Hypothalamus (tissue), 51 donors: ENCODE data around the gene POU1F1.
A peak's percentile ranks its signal among the peaks of the same experiment; 100 is the strongest.
"Not testable (repeated sequence)": the region's sequence is repeated elsewhere in the genome, so short reads cannot be mapped to it uniquely, and the experiment has no call there.

Source experiments
- DNase-seq, 51 donors: peaks; one replicate each; lab custom pipeline; 2025; lab: John Stamatoyannopoulos, UW

The POU1F1 gene

DNA sequence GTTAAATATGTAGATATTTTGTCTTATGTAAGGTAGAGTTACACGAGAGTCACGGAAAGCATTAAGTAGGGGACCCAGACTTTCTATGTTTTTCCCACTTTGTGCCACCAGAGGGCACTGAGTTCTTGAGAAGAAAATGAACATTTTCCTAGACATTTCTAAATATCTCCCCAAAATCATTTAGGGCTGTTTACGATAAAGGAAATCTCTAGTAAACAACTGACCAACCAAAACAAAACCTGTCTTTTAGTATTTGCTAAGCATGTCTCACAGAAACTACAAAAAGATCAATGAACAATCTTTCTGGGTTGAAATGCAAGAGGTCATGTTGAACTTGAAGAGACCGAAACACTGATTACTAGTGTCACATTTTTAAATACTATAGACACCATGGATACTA, 16.1 kb downstream of the POU1F1 start:
- DNase-seq: peak in 12 of 51 donors; percentile 0 to 22 (median 7)

DNA sequence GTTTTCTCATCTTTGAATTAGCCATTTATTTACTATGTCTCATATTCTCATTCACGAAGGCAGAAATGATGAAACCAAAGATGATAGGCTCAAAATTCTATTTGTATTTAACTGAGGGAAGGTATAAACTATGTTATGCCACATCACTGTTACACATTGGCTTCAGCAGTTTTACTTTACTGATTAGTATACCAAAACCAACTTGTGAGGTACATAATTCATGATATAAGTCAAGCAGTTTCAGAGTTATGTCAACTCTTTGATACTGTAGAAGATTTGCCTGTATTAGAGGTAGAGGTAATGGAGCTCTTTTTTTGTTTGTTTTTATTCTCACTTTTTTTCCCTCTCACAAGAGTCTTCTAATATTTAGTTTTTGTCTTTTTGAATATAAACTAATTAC, 26.4 kb downstream of the POU1F1 start:
- no peak for DNase-seq

DNA sequence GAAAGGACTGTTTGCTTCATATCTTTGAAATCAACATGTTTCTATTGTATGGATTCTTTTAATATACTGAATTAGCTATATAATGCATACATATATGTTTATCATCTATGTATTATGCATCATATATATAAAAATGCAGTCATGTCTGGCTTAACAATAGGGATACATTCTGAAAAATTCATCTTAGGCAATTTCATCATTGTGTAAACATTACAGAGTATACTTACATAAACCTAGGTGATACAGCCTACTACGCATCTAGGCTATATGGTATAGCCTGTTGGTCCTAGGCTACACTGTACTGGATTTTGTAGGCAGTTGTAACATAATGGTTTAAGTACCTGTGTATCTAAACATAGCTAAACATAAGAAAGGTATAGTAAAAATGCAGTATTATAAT, 27.6 kb downstream of the POU1F1 start:
- no peak for DNase-seq

DNA sequence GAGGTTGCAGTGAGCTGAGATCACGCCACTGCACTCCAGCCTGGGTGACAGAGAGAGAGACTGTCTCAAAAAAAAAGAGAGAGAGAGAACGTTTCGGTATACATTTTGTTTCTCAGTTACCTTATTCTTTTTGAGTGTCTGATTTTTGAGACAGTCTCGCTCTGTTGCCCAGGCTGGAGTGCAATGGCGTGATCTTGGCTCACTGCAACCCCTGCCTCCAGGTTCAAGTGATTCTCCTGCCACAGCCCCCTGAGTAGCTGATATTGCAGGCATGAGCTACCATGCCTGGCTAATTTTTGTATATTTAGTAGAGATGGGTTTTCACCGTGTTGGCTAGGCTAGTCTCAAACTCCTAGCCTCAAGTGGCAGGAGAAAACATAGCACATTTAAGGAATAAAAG, 28.2 kb downstream of the POU1F1 start:
- DNase-seq: not testable (repeated sequence)

GRCh38 chr3:87247430-87247773, 29.0 kb downstream of the POU1F1 start:
- no peak for DNase-seq

GRCh38 chr3:87246662-87247429, 29.5 kb downstream of the POU1F1 start:
- DNase-seq: no peak

GRCh38 chr3:87236093-87236492, 40.3 kb downstream of the POU1F1 start:
- DNase-seq: no peak

- no peak for DNase-seq
These were observed 42.6 kb downstream of the POU1F1 start for GRCh38 chr3:87233805-87234204.

- no peak for DNase-seq
These were observed 47.3 kb downstream of the POU1F1 start for GRCh38 chr3:87229113-87229512.

DNA sequence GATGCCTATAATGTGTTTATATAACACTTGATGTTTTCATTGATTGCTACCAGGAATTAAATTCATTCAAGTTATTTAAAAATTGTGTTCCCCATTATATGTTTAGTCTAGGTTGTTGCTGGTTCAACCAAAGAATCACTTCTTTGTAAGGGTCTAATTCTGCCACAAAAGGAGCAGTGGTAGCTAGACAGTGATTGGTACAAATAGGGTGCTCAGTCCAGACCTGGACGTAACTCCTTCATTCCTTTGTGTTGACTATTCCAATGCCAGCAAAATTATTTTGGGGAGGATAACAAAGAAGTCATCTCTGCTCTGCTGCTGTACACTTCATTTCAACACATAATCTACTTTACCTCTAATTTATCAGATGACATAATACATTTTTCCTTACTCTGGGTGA, 48.1 kb downstream of the POU1F1 start:
- no peak for DNase-seq

DNA sequence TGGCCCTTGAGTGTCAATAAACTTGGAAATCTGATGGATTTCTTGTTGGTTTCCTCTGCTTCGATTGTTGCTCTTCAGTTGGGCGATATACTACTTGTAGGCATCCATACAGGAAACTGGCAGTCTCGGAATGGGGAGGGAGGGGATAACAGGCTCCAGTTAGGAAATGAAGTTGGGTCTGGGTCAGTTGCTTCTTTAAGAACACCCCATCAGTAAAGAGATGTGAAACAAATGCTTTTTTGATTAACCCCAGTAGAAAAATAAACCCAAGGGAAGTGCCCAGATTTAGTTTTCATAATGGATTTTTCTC, 48.6 kb downstream of the POU1F1 start:
- peak in 1 of 51 donors; percentile 63 for DNase-seq

GRCh38 chr3:87227104-87227834, 49.1 kb downstream of the POU1F1 start, which contains the start of gene CHMP2B:
TSS of gene CHMP2B (plus strand) at chr3:87227309. CDS start at chr3:87227523, 214 bp downstream.
- peak; percentile 51 to 94 (median 87) for DNase-seq

- peak in 22 of 51 donors; percentile 0 to 28 (median 4) for DNase-seq
These were observed 50.7 kb downstream of the POU1F1 start for GRCh38 chr3:87225659-87226058.

GRCh38 chr3:87219611-87220010, 56.8 kb downstream of the POU1F1 start:
- no peak for DNase-seq

DNA sequence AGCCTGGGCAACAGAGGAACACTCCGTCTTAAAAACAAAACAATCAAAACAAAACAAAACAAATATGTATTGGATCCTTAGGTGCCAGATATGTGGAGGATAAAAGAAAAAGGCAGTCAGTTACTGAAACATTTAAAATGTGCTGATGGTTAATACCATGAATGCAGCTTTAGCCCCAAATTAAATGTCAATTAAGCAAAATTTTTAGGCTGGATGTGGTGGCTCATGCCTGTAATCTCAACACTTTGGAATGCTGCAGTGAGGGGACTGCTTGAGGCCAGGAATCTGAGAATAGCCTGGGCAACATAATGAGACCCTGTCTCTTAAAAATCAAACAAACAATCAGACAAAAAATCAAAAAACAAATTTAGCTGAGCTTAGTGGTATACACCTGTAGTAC, 57.8 kb downstream of the POU1F1 start:
- no peak for DNase-seq
